GM12873 (cell line): ENCODE data around the gene UTP20.

Source experiments
- CTCF ChIP-seq: IDR thresholded peaks from 2 replicates; pipeline ENCODE4 v1.5.1; 2012; ENCODE audit warnings: low read depth, mild to moderate bottlenecking, moderate library complexity, low read length, control low read depth; ENCODE audit not compliant: insufficient read depth; ENCODE audit errors: missing control alignments

UTP20 gene

GRCh38 chr12:101338087-101338486 lies 58.2 kb downstream of the UTP20 start:
- TF ChIP-seq CTCF = no peak

GRCh38 chr12:101343893-101344292 lies 64.0 kb downstream of the UTP20 start:
- TF ChIP-seq CTCF = no peak

- no peak for TF ChIP-seq CTCF
Observed at GRCh38 chr12:101351682-101352081, 71.8 kb downstream of the UTP20 start.

- TF ChIP-seq CTCF = no peak
Observed at GRCh38 chr12:101356794-101357193, 76.9 kb downstream of the UTP20 start.

GRCh38 chr12:101361455-101361854 lies 81.5 kb downstream of the UTP20 start:
- TF ChIP-seq CTCF = no peak

GRCh38 chr12:101368016-101368415 lies 88.1 kb downstream of the UTP20 start:
- TF ChIP-seq CTCF = no peak

GRCh38 chr12:101372431-101372830 lies 92.5 kb downstream of the UTP20 start:
- no peak for TF ChIP-seq CTCF
